ENCODE measurements around the gene IMPG1.

- TF ChIP-seq POLR2A (IDR thresholded peaks at IDR 0.05): no peak
- TF ChIP-seq CTCF (IDR thresholded peaks at IDR 0.05): no peak
- TF ChIP-seq POLR2AphosphoS5 (IDR thresholded peaks at IDR 0.05): no peak
- no peak for TF ChIP-seq EP300 (IDR thresholded peaks at IDR 0.05)
Measured at GRCh38 chr6:75963569-75963968, 108.9 kb downstream of the IMPG1 start.

All from gastroesophageal sphincter (tissue), 3 donors.